VCaP (cell line): ENCODE data around the gene CRYBB1.

Experiments used
- H3K27ac ChIP-seq: fragments of 450-650 bp; 2 replicates; pipeline ENCODE4 v1.5.1; 2017
- TF ChIP-seq, protein P1 (sequence below): fragments of 450-650 bp; conservative IDR thresholded peaks from 2 replicates; pipeline ENCODE4 v1.5.1; 2017; ENCODE audit warnings: mild to moderate bottlenecking, moderate library complexity

CRYBB1 gene

DNA sequence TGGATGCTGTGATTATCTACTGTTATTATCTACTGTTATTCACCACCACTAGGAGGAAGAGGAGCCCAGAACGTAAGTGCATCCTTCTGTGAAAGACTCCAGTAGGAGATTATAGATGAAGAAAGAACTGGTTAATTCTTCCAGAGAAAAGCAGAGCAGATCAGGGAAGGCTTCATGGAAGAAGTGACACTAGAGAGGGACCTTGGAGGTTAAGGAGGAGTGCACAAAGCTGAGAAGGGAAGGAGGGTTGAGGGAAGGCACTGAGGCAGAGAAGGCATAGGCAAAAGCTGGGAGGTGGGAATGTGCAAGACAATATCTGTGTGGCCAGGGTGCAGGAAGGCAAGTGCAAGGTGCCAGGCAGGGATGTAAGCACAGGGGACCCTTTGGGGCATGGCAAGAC is 13.5 kb downstream of the CRYBB1 start:
- no peak overlapping the region for H3K27ac ChIP-seq
- TF ChIP-seq, protein P1, sequence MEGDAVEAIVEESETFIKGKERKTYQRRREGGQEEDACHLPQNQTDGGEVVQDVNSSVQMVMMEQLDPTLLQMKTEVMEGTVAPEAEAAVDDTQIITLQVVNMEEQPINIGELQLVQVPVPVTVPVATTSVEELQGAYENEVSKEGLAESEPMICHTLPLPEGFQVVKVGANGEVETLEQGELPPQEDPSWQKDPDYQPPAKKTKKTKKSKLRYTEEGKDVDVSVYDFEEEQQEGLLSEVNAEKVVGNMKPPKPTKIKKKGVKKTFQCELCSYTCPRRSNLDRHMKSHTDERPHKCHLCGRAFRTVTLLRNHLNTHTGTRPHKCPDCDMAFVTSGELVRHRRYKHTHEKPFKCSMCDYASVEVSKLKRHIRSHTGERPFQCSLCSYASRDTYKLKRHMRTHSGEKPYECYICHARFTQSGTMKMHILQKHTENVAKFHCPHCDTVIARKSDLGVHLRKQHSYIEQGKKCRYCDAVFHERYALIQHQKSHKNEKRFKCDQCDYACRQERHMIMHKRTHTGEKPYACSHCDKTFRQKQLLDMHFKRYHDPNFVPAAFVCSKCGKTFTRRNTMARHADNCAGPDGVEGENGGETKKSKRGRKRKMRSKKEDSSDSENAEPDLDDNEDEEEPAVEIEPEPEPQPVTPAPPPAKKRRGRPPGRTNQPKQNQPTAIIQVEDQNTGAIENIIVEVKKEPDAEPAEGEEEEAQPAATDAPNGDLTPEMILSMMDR: no peak

DNA sequence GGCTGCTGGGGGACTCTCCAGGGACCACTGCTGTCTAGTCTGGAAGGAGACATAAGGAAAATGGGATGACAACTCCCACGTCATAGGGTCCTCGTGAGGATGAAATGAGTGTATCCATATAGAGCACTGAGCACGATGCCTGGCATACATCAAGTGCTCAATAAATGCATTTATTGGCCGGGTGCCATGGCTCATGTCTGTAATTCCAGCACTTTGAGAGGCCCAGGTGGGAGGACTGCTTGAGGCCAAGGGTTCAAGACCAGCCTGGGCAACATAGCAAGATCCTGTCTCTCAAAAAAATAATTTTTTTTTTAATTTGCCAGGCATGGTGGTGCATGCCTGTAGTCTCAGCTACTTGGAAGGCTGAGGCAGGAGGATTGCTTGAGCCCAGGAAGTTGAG is 15.7 kb downstream of the CRYBB1 start:
- no peak overlapping the region for H3K27ac ChIP-seq
- TF ChIP-seq, protein P1: no peak

DNA sequence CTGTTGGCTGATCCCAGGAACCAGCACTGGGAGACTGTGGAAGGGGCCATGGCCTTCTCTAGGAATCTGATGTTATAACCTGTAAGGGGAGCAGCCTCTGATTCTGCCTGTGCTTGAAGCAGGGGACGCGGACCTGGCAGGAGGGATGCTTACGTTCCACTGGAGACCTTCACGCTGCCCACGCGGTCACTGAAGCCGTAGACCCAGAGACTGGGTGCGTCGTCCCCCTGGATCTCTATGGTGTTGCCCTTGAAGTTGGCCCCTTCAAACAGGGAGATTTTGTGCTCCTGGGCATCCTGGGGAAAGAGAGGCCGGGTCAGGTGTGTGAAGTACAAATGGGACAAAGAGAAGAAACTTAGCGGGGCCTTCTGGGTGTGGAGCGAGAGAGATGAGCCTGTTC is 16.1 kb downstream of the CRYBB1 start:
- no peak overlapping the region for H3K27ac ChIP-seq
- TF ChIP-seq, protein P1: no peak

DNA sequence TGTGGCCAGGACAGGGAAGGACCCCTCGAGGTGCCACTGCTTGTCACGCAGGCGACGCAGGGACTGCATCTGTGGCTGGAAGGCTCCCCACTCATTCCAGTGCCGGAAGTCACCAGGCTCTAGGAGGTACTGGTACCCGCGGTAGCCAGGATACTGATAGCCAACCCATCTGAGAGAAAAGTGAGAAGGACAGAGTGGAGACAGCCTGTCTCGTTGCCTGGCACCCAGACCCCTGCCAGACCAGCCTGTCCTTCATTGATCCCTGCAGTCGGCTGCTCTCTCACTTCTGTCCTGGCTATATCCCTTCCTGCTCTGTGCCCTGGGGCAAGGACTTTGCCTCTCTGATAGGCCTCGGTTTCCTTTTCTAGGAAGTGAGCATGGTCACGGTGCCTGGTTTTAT is 18.3 kb downstream of the CRYBB1 start:
- H3K27ac ChIP-seq: no peak overlapping the region
- TF ChIP-seq, protein P1: no peak

DNA sequence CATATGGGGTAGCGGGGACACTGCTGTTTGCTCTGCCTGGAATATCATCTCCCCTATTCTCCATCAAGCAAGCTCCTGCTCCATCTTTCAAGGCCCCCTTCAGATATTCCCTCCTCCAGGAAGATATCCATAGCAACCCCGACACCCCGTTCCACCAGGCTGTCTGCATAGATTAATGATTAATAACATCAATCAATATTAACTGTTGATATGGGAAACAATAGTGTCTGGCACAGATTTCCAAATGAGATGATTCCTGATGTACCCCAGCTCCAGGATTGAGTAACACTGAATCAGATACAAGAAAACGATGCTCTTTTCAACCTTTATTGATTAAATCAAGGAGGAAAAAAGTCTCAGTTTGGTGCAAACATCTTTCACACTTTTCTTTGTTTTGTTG is 20.3 kb downstream of the CRYBB1 start:
- TF ChIP-seq, protein P1: no peak
- H3K27ac ChIP-seq: no peak overlapping the region

DNA sequence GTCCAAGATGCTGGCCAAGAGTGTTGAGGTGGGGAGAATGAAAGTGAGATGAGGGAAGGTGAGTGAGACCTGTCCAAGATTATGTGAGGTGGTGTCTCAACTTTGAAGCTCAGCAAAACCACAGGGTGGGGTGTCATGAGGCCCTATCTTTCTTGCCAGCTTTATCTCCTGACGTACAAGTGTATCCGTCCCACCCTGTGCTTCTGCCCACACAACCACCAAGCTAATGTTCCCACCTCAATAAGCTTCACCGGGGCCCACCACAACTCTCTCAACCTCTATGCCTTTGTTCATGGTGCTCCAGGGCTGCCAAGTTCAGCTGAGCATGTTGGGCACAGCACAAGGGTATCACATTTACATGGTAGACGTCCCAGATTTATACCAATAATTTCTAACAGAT is 20.8 kb downstream of the CRYBB1 start:
- TF ChIP-seq, protein P1: no peak

DNA sequence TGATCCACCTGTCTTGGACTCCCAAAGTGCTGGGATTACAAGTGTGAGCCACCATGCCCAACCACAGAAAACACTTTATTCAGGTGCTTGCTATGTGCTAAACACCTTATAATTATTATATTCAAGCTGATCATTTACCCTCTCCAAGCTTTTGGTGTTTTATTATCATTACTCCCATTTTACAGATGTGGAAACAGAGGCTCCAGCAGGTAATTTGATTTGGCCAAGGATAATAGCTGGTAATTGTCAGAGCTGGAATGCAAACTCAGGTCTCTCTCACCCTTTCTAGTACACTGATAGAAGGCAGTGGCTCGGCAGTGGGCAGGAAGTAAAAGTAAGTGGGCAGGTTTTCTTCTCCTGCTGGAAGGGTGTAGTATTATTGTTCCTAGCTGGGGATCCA is 24.1 kb downstream of the CRYBB1 start:
- TF ChIP-seq, protein P1: no peak
- H3K27ac ChIP-seq: no peak overlapping the region

More for the DNA sequence above, 20.8 kb downstream of the CRYBB1 start:
- no peak overlapping the region for H3K27ac ChIP-seq
